Heart left ventricle (tissue), 16 donors: ENCODE results near the gene IL19. TPM values are rescaled to one million over a fixed set of nuclear protein-coding genes. Genes with fewer than 3 reads are reported as not detected.

Experiments
- ATAC-seq, 4 donors: fragments of 200-7000 bp; cut with Tn5 transposase; one replicate each; pipeline ENCODE4 v1.9.1; 2020 to 2022; ENCODE audit warnings: moderate library complexity in 4 of 4, mild to moderate bottlenecking in 3 of 4, moderate number of reproducible peaks in 1 of 4
- DNase-seq, 5 donors: peaks; one replicate each; pipeline ENCODE4 v3.0.0-alpha.2; 2020
- H3K27ac ChIP-seq, 12 donors: fragments of 200-600 bp; sonication (generic) in 4 of 12; one replicate each; pipeline versions ENCODE4 v1.5.0 to v1.8.0; 2016 to 2022; ENCODE audit warnings: mild to moderate bottlenecking in 2 of 12
- H3K27me3 ChIP-seq, 9 donors: fragments of 200-600 bp; sonication (generic) in 2 of 9; one replicate each; pipeline versions ENCODE4 v1.5.1 to v1.8.0; 2016 to 2022; ENCODE audit warnings: mild to moderate bottlenecking in 3 of 9
- H3K36me3 ChIP-seq, 9 donors: fragments of 200-600 bp; sonication (generic) in 2 of 9; one replicate each; pipeline versions ENCODE4 v1.5.0 to v1.8.0; 2018 to 2022; ENCODE audit warnings: mild to moderate bottlenecking in 2 of 9
- H3K4me1 ChIP-seq, 12 donors: fragments of 200-600 bp; sonication (generic) in 4 of 12; one replicate each; pipeline versions ENCODE4 v1.5.0 to v1.8.0; 2016 to 2022; ENCODE audit warnings: mild to moderate bottlenecking in 3 of 12
- H3K4me3 ChIP-seq, 12 donors: fragments of 200-600 bp; sonication (generic) in 4 of 12; one replicate each; pipeline versions ENCODE4 v1.5.0 to v1.8.0; 2017 to 2022; ENCODE audit warnings: mild to moderate bottlenecking in 9 of 12, moderate library complexity in 4 of 12
- H3K9me3 ChIP-seq, 12 donors: fragments of 200-600 bp; sonication (generic) in 4 of 12; one replicate each; pipeline versions ENCODE4 v1.5.0 to v1.8.0; 2016 to 2022; ENCODE audit warnings: mild to moderate bottlenecking in 1 of 12
- CTCF ChIP-seq, 12 donors: fragments of 200-600 bp; sonication (generic) in 4 of 12; IDR thresholded peaks; one replicate each; pipeline versions ENCODE4 v1.5.0 to v1.8.0; 2018 to 2022; ENCODE audit warnings: antibody characterized with exemption in 12 of 12, mild to moderate bottlenecking in 5 of 12
- POLR2A ChIP-seq, 2 donors: fragments of 450-650 bp; IDR thresholded peaks; one replicate each; pipeline ENCODE4 v1.6.1; 2017; ENCODE audit warnings: antibody characterized with exemption in 2 of 2, mild to moderate bottlenecking in 2 of 2, moderate library complexity in 2 of 2
- WGBS, 4 donors: extraction: QIAGEN DNeasy Blood & Tissue Kit in 2 of 4; methylation state at CpG; one replicate each; pipeline versions ENCODE4 v1.1.5 to v1.1.7; 2013 to 2018; 5-methylcytosine and 5-hydroxymethylcytosine counted together
- intact Hi-C, 10 donors: fragments of 100-400 bp; cut with DNase I; formaldehyde crosslinking; loops; one replicate each; pipeline versions ENCODE4 v1.11.1 to v1.14.2; 2022
- polyA plus RNA-seq, 2 donors: library from polyadenylated mRNA; stranded (reverse); fragments of 200-250 nt; gene quantifications; one replicate each; pipeline ENCODE4 v1.2.3, GENCODE V29; 2013
- total RNA-seq, 9 donors: library from RNA; depleted of rRNA in 2 of 9; stranded (reverse); fragments of >200 nt in 2 of 9; fragmentation: NEBNext Ultra II Directional in 3 of 9; extraction: Animal tissue kit (Norgen Biotek cat#: 25700) in 3 of 9; gene quantifications; one replicate each; pipeline versions ENCODE4 v1.1.0 to v1.2.4, GENCODE V29; 2016 to 2023
- donor health status: ischemic (EF 13 %, LVEDD 7.1; RV severe dilation, severe dysfunction).
- donor health status: healthy with polysubstance abuse.
- donor health status: DM: no; HTN: yes; CAD: no.
- donor health status: DM: no; HTN: no; CAD: no.
- donor health status: ischemic (EF 25% LVEDD 6.9; RV normal size, moderate dysfunction).
- donor health status: ischemic (EF 25% LVEDD 5.7; RV mildly dilated, moderate dysfunction).
- donor health status: healthy.
- donor health status: DM: yes; HTN: yes; CAD: no.
- donor health status: ischemic (EF 35%, LVEDD 5.7; RV mildly dilated, moderate dysfunction).
- donor health status: nonischemic (EF 11% LVEDD 7.7; RV severe dilation, severe dysfunction).
- donor health status: DM: yes; HTN: yes; CAD: no.
- donor health status: PGD.
- donor health status: ischemic (EF 29% LVEDD 5.4; RV normal size, mild dysfunction).
- donor health status: nonischemic (EF 23%, LVEDD 6.1; RV moderate dilation, normal function).

Gene IL19
- total and polyA plus RNA-seq, 11 donors: not detected

- H3K4me3 ChIP-seq: no peak overlapping the region
- TF ChIP-seq POLR2A (IDR thresholded peaks at IDR 0.05) (no peak), CTCF (IDR thresholded peaks at IDR 0.05) (no peak)
- intact Hi-C loops: loop anchor here in 1 of 10 donors (5.0 kb wide), 1 partner anchor 82 kb away; no protein-coding TSS in a partner anchor
- no peaks in the 10 kb centered on the region for H3K36me3 ChIP-seq
- ATAC-seq (no peak), DNase-seq (no peak)
- no peak overlapping the region for H3K27ac ChIP-seq
- peaks cover 0 to 47% (median 0%) of the 10 kb centered on the region in 12 donors for H3K4me1 ChIP-seq
- no peaks in the 10 kb centered on the region for H3K27me3 ChIP-seq
- WGBS, 4 donors: 81 to 94% (median 91%) methylated on average over 2 of the region's 2 CpGs
- H3K9me3 ChIP-seq: no peaks in the 10 kb centered on the region
Observed at GRCh38 chr1:206829875-206830274, 59.3 kb downstream of the IL19 start.

GRCh38 chr1:206831650-206832049, 61.1 kb downstream of the IL19 start:
- Histone ChIP-seq H3K36me3 (no peaks in the 10 kb centered on the region), H3K27ac (no peak overlapping the region), H3K4me3 (no peak overlapping the region), H3K9me3 (no peaks in the 10 kb centered on the region), H3K4me1 (peaks cover 0 to 46% (median 0%) of the 10 kb centered on the region in 12 donors), H3K27me3 (no peaks in the 10 kb centered on the region)
- TF ChIP-seq POLR2A (IDR thresholded peaks at IDR 0.05) (no peak), CTCF (IDR thresholded peaks at IDR 0.05) (no peak)
- whole genome bisulfite sequencing, 4 donors: 88 to 91% (median 90%) methylated on average over 4 of the region's 4 CpGs
- intact Hi-C loops: no loop called here
- DNase-seq (no peak), ATAC-seq (no peak)

- H3K27me3 ChIP-seq: no peaks in the 10 kb centered on the region
- peaks cover 0 to 46% (median 0%) of the 10 kb centered on the region in 12 donors for H3K4me1 ChIP-seq
- H3K36me3 ChIP-seq: no peaks in the 10 kb centered on the region
- intact Hi-C loops: no loop called here
- WGBS, 4 donors: 66 to 71% (median 69%) methylated on average over 2 of the region's 2 CpGs
- H3K4me3 ChIP-seq: no peak overlapping the region
- DNase-seq (no peak), ATAC-seq (no peak)
- no peaks in the 10 kb centered on the region for H3K9me3 ChIP-seq
- H3K27ac ChIP-seq: no peak overlapping the region
- no peak for TF ChIP-seq POLR2A (IDR thresholded peaks at IDR 0.05)
- no peak for TF ChIP-seq CTCF (IDR thresholded peaks at IDR 0.05)
Observed at GRCh38 chr1:206832352-206832880, 61.8 kb downstream of the IL19 start.

GRCh38 chr1:206833106-206833680, 62.6 kb downstream of the IL19 start:
- H3K4me1 ChIP-seq: peaks cover 0 to 46% (median 0%) of the 10 kb centered on the region in 12 donors
- TF ChIP-seq CTCF (IDR thresholded peaks at IDR 0.05): no peak
- no peak for TF ChIP-seq POLR2A (IDR thresholded peaks at IDR 0.05)
- intact Hi-C loops: no loop called here
- no peaks in the 10 kb centered on the region for H3K9me3 ChIP-seq
- H3K36me3 ChIP-seq: no peaks in the 10 kb centered on the region
- H3K27ac ChIP-seq: no peak overlapping the region
- 77 to 83% (median 80%) methylated on average over 2 of the region's 2 CpGs for WGBS, 4 donors
- DNase-seq: no peak
- ATAC-seq: peak in 1 of 4 donors; percentile 34
- H3K27me3 ChIP-seq: peaks cover 0 to 6% (median 0%) of the 10 kb centered on the region in 9 donors
- H3K4me3 ChIP-seq: no peak overlapping the region
